ENCODE data around the gene ODAD4.

The ODAD4 gene

GRCh38 chr17:41989702-41990419 lies 59.4 kb downstream of the ODAD4 start:
- H3K27me3 ChIP-seq, result no peaks in the 10 kb centered on the region
- peaks cover 95% of the 10 kb centered on the region for H3K36me3 ChIP-seq
- no peaks in the 10 kb centered on the region for H3K9me3 ChIP-seq
- no peak overlapping the region for H3K4me3 ChIP-seq (ENCODE audit: low read depth, low read length)
- no peaks in the 10 kb centered on the region for H3K4me1 ChIP-seq
- DNase-seq, result no peak
- TF ChIP-seq CTCF (IDR thresholded peaks at IDR 0.05; ENCODE audit: low read depth, low read length), result no peak

- no peaks in the 10 kb centered on the region for H3K9me3 ChIP-seq
- no peaks in the 10 kb centered on the region for H3K27me3 ChIP-seq
- H3K4me3 ChIP-seq (ENCODE audit: low read depth, low read length), result no peak overlapping the region
- peaks cover 97% of the 10 kb centered on the region for H3K36me3 ChIP-seq
- DNase-seq, result no peak
- no peak for TF ChIP-seq CTCF (IDR thresholded peaks at IDR 0.05; ENCODE audit: low read depth, low read length)
- no peaks in the 10 kb centered on the region for H3K4me1 ChIP-seq
Observed at GRCh38 chr17:41992576-41992975, 62.2 kb downstream of the ODAD4 start.

GRCh38 chr17:41996855-41997164 lies 66.4 kb downstream of the ODAD4 start:
- no peak overlapping the region for H3K4me3 ChIP-seq (ENCODE audit: low read depth, low read length)
- peaks cover 90% of the 10 kb centered on the region for H3K36me3 ChIP-seq
- no peaks in the 10 kb centered on the region for H3K9me3 ChIP-seq
- no peak for TF ChIP-seq CTCF (IDR thresholded peaks at IDR 0.05; ENCODE audit: low read depth, low read length)
- no peaks in the 10 kb centered on the region for H3K27me3 ChIP-seq
- DNase-seq, result no peak
- H3K4me1 ChIP-seq, result no peaks in the 10 kb centered on the region

- no peaks in the 10 kb centered on the region for H3K4me1 ChIP-seq
- H3K4me3 ChIP-seq (ENCODE audit: low read depth, low read length), result no peak overlapping the region
- peaks cover 90% of the 10 kb centered on the region for H3K36me3 ChIP-seq
- no peak for DNase-seq
- H3K27me3 ChIP-seq, result no peaks in the 10 kb centered on the region
- no peaks in the 10 kb centered on the region for H3K9me3 ChIP-seq
- TF ChIP-seq CTCF (IDR thresholded peaks at IDR 0.05; ENCODE audit: low read depth, low read length), result no peak
Observed at GRCh38 chr17:41998497-41998896, 68.1 kb downstream of the ODAD4 start.

- H3K4me1 ChIP-seq, result no peaks in the 10 kb centered on the region
- no peaks in the 10 kb centered on the region for H3K9me3 ChIP-seq
- TF ChIP-seq CTCF (IDR thresholded peaks at IDR 0.05; ENCODE audit: low read depth, low read length), result no peak
- no peaks in the 10 kb centered on the region for H3K27me3 ChIP-seq
- no peak overlapping the region for H3K4me3 ChIP-seq (ENCODE audit: low read depth, low read length)
- DNase-seq, result no peak
- H3K36me3 ChIP-seq, result peaks cover 73% of the 10 kb centered on the region
Observed at GRCh38 chr17:42000413-42001133, 70.2 kb downstream of the ODAD4 start.

GRCh38 chr17:42001729-42002128 lies 71.3 kb downstream of the ODAD4 start:
- H3K4me1 ChIP-seq, result no peaks in the 10 kb centered on the region
- H3K27me3 ChIP-seq, result no peaks in the 10 kb centered on the region
- TF ChIP-seq CTCF (IDR thresholded peaks at IDR 0.05; ENCODE audit: low read depth, low read length), result no peak
- H3K36me3 ChIP-seq, result peaks cover 61% of the 10 kb centered on the region
- DNase-seq, result no peak
- H3K9me3 ChIP-seq, result no peaks in the 10 kb centered on the region
- no peak overlapping the region for H3K4me3 ChIP-seq (ENCODE audit: low read depth, low read length)

All from BE2C (cell line).